GM18858 (cell line): Measurements from ENCODE around the gene OR13C4.
"Not testable (repeated sequence)": the region's sequence is repeated elsewhere in the genome, so short reads cannot be mapped to it uniquely, and the experiment has no call there.

Experiments
- ATAC-seq: cut with Tn5 transposase; IDR thresholded peaks from one replicate; pipeline ENCODE4 v1.9.1; 2021; ENCODE audit not compliant: unreplicated experiment

OR13C4 gene

DNA sequence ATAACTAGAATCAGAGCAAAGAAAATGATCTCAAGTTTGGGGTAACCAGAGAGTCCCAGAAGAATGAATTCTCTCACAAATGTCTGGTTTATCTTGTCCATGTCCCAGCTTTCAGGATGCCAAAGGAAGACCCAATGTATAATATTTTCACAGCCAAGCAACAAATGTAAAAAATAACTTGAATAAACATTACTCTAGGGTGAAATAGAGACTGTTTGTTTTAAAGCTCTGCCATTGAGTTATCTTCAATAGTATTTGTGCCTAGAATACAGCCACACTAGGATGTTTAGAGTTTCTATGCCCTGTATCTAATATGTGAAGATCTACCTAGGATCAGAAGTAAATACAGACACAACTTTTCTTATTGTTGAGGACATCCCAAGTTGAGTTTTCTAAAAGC, at the start of gene OR13C4:
Gene OR13C4 (minus strand): TSS at position 101 of the 400 bp plus-strand sequence. CDS start 0 bp downstream, at position 101.
- ATAC-seq, result no peak

DNA sequence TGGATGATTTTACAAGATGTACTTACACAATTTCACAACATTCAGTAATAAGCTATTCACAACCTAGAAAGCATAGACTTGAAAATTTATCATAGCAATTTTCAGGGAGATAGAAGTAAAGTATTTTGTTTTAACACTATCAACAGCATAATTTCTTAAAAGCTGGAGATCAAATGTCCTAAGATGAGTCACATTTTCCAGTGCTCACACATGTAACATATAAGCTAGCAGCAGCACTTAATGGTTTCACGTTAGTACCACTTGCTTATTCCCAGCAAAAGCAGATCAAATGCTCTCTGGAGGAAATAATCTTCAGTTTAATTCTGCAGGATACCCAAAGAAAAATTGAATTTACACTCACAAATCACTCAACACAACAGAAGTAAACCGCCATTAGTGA, 48.4 kb upstream of the OR13C4 start:
- ATAC-seq, result no peak

DNA sequence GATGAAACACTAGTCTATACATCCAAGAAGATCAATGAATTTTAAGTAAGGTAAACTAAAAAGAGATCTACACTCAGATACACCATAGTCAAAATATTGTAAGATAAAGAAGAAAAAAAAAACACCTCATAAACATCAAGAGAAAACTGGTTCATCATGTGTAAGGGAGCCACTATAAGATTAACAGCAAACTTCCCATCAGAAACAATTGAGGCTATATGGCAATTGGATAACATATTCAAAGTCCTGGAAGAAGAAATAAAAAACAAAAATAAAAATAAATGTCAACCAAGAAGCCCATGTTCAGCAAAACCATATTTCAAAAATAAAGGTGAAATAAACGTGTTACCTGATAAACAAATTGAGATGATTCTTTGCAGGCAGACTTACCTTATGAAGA, 45.6 kb upstream of the OR13C4 start:
- no peak for ATAC-seq

DNA sequence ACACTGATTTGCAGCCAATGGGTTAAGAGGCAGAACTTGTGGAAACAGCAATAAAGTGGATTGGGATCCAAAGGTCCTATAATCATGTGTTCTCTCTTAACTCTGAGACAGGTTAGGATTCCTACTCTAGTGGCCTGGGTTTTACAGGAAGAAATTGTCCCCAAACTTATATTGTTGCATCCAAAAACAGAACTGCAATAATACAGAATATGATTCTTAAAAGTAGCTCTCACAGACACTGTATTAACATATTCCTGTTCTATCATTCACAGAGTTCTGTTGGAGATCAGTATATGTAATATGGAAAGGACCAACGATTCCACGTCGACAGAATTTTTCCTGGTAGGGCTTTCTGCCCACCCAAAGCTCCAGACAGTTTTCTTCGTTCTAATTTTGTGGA, 41.9 kb upstream of the OR13C4 start, which contains the start of gene OR13C8:
Gene OR13C8 (plus strand): TSS at position 301 of the 400 bp plus-strand sequence. CDS start 0 bp downstream, at position 301.
- no peak for ATAC-seq

DNA sequence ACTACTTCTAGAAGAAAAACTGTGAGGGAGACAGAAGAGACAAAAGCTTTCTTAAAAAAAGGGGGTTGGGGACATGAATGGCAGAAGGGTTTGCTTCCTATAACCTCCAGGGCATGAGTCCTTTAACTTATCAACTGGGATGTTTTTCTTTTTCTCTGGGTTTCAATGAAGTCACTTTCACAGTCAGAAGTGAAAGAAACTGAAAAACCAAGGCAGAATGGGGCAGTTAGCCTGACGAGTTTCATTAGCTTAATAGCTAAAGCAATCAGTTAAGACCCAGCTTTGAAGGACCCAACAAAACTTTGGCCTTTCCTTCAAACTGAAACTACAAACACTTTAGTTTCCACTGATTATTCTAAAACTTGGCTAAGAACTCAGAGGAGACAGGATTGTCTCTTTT, 37.3 kb upstream of the OR13C4 start:
- no peak for ATAC-seq

DNA sequence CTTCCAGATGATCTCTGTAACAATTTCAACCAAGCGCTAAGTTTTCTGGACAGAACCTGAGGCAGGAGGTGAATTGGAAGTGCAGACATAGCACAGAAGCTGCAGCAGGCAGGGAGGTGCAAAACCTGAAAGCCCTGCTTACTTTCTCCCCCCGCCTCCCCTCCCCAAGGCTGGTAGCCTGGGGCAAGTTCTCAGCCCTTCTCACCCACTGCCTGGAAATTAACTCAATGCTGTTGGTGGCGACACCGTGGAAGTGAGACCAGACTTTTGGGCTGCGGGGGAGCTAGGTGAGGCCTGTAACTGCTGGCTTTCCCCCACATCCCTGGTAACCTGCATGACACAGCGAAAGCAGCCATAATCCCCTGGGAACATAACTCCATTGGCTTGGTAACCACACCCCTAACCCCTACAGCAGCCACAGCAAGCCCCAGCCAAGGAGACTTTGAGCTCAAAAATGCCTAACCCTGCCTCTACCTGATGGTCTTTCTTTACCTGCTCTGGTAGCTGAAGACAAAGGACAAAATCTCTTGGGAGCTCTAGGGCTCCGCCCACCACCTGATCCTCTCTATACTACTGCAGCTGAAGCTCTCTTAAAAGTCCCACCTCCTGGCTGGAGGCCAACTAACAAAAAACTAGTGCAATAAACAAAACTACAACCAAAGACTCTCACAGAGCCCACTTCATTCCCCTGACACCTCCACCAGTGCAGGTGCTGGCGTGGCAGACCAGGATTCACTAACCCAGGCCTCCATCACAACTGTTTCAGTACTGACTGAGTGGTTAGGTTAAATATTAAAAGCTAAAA, 30.0 kb upstream of the OR13C4 start:
- no peak for ATAC-seq

DNA sequence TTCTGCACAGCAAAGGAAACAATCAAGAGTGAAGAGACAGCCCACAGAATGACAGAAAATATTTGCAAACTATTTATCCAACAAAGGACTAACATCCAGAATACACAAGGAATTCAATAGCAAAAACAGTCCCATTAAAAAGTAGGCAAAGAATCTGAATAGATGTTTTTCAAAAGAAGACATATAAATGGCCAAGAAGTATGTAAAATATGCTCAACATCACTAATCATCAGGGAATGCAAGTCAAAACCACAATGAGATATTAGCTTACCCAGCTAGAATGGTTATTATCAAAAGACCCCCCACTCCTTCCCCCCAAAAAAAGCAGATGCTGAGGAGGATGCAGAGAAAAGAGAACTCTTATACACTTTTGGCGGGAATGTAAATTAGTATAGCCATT, 28.5 kb upstream of the OR13C4 start:
- no peak for ATAC-seq

DNA sequence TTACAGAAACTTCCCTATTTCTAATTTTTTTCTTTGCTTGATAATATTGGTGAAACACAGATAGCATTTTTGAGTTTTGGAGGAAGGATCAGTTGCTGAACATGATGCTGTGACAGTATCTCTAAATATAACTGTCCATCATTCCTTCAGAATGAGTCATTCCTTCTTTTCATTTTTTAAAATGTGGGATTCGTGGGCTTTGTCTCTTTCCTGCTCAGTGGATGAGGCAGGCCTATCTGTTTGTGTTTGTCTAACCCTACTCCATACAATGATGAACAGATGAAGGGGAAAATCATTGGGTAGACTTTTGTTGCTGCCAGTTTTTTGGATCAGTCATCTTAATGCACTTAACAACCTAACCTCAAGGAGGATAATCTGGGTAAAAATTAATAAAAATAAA, 26.3 kb upstream of the OR13C4 start:
- ATAC-seq, result no peak

DNA sequence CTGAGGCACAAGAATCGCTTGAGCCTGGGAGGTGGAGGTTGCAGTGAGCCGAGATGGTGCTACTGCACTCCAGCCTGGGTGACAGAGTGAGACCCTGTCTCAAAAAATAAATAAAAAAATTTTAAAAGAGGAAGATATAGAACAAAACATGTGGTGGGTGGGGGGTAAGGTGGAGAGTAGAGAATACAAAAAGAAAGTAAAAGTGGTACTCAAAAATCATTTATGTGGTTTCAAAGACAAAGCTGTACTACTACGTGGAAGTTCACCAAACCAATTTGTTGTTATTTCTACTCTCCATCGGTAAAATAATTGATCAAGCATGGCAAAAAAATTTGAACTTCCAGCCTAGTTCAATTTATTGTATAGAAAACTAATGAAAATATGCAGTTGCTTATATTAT, 17.6 kb upstream of the OR13C4 start:
- no peak for ATAC-seq

DNA sequence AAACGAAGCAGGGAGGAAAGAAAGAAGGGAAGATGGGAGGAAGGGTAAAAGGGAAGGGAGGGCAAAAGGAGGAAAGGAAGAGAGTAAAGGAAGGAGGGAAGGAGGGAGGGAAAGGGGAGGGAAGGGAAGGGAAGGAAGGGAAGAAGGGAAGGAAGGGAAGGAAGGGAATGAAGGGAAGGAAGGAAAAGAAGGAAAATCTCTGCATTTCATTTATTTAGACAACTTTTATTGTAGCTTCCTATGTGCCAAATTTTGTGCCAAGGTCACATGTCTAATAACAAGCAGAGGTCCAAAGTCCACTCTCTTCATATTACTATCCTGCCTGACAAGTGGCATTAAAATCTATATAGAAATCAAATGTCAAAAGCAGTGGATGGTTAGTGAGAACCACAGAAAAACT, 12.3 kb upstream of the OR13C4 start:
- ATAC-seq, result no peak

DNA sequence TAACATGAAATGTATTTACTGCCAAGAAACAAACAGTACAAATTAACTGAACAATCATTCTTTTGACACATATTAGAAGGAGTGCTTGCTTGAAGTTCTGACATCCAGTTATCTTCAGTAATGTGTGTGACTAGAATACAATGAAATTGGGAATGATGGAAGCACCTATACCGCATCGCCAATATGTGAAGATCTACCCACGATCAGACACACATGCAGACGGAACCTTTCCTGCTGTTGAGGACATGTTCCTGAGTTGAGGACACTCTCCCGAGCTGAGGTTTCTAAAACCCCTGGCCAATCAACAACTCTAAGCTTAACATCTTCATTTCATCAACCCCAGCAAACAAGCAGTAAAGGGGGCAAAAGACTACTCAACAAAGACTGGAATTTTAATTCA, 9.7 kb upstream of the OR13C4 start, which contains the start of gene OR13C3:
Gene OR13C3 (minus strand): TSS at position 101 of the 400 bp plus-strand sequence. CDS start 133 bp downstream, outside the sequence.
- no peak for ATAC-seq

DNA sequence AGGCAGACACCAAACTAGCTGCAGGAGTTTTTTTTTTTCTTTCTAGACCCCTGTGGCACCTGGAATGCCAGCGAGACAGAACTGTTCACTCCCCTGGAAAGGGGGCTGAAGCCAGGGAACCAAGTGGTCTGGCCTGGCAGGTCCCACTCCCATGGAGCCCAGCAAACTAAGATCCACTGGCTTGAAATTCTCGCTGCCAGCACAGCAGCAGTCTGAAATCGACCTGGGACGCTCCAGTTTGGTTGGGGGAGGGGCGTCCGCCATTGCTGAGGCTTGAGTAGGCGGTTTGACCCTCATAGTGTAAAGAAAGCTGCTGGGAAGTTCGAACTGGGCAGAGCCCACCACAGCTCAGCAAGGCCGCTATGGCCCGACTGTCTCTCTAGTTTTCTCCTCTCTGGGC, 6.8 kb downstream of the OR13C4 start:
- ATAC-seq, result not testable (repeated sequence)

DNA sequence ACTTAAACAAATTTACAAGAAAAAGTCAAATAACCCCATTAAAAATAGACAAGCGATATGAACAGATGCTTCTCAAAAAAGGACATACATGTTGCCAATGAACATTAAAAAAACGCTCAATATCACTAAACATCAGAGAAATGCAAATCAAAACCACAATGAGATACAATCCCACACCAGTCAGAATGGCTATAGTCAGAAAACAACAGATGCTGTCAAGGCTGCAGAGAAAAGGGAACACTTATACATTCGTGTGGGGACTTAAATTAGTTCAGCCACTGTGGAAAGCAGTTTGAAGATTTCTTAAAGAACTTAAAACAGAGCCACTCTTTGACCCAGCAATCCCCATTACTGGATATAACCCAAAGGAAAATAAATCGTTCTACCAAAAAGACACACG, 12.1 kb downstream of the OR13C4 start:
- no peak for ATAC-seq

DNA sequence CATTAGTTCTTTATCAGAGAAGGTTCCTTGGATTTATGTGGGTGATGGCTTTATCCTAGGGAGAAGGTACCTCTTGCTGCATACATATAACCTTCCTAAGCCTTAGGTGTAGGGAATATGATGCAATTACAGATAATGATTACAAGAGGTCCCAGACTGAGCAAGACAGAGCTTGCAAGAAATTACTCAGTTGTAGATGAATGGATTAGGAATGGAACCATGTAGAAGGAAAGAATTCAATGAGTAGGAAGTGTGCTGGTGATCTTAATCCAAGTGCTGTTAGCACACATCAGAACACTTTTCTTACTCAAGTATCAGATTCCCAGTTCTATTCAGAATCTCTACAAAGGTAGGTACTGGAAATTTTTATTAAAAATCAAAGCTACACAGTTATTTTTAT, 20.4 kb downstream of the OR13C4 start:
- no peak for ATAC-seq

DNA sequence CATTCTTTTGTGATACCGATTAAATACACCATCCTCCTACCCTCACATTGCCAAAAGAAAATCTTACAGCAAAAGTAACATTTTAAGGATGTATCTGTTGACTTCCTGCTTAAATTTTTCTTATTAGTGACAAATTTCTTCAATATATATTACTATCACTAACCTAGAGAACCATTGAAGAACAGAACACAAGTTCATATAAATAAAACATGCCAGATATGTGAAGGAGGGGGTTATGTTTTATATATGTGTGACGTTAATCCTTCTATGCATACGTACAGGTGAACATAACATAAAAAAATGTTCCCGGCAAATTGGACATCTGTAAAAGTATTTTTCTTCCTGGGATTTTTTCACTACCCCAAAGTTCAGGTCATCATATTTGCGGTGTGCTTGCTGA, 23.0 kb downstream of the OR13C4 start, which contains the start of gene OR13F1:
Gene OR13F1 (plus strand): TSS at position 301 of the 400 bp plus-strand sequence. CDS start 0 bp downstream, at position 301.
- ATAC-seq, result no peak

DNA sequence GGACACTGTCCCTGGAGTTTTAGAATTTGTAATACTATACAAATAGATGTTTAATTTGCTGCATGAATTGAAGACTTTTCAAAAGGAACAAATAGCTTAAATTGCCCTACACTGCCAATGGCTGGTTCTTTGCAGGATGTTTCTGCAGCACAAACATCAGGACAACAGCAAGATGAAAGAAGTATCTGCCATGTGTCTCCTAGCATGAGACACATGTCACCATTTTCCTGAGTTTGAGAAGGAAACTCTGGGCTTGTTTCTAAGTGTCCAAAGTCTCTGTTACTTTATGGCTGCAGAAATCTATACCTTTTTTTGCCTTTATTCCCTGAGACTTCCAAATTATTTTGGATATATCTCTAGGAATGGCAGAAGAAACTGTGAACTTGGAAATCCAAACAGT, 23.6 kb downstream of the OR13C4 start:
- no peak for ATAC-seq

DNA sequence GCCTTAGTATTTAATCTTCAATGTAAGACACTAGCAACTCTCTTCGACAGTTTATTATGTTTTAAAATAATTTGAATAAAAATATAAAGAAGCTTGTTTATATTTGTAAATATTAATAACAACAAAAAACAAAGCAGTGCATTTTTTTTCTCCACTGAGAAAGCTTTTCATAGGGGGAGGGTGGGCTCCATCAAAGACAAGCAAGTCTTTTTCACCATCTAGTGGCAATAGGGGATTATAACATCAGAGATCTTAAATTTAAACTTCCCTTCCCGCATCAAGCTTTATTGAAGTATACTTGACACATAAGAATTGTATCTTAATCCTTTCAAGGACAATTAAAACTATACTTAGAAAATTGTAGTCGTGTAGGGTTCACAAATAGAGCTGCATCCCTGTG, 32.2 kb downstream of the OR13C4 start:
- ATAC-seq, result no peak

DNA sequence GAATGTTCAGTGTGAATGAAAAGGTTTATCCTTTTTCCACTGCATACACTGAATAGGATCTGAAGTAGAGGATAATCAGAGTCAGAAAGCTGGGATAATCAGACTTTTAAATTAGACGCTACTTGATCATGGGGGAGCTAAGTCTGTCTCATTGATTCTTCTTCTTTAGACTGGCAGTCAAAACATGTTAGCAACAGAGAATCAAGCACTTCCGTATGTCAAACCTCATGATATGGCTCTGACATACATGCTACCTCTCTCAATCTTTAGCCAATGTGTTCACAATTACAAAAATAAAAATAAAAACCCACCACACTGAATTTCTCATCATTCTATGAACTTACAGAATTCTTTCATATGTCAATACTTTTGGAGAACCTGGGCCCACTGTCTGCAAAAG, 42.0 kb downstream of the OR13C4 start:
- ATAC-seq, result no peak

DNA sequence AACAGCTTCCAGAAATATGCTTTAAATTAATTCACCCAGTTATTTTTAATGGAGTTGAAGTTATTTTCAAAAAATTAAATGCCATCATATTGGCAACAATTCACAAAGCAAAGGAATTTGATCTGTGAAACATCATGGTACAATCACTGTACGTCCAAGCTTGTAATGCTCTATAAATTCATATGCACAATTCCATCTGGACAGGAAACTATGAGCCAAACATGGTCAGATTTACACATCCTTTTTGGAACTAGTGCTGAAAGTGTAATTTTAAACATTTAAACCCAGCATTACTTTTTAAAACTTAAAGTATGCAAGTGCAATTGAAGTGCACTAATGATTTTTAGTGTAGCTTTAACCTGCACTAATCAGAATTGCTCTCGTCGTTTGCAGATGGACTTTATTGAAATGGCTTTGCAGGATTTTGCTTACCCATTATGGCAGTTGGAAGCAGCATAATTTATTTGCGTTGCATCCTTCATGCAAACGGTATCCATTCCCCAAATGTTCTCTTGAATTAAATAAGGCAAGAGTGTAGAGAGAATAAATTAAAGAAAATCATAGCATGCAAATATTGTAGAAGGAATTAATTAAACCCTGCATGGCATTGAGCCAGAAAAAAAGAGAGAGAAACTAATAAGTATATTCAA, 44.0 kb downstream of the OR13C4 start:
- ATAC-seq, result no peak
